Astrocyte (in vitro differentiated cells and primary cell): ENCODE data around the gene IGFBP2. TPM values are rescaled to one million over a fixed set of nuclear protein-coding genes. Genes with fewer than 3 reads are reported as not detected.

ENCODE experiments used
- DNase-seq: peaks from one replicate; pipeline ENCODE4 v3.0.0-alpha.2; 2010; ENCODE audit warnings: low read depth
- FAIRE-seq: peaks from 2 replicates; lab custom pipeline; 2011; peaks lifted over from hg19 to GRCh38; lab: Jason Lieb, UNC
- H2AFZ ChIP-seq: 2 replicates; pipeline ENCODE4 v1.6.0; 2012; ENCODE audit warnings: low read depth, low read length, inconsistent platforms
- H3K27ac ChIP-seq: 2 replicates; pipeline ENCODE4 v1.5.1; 2011; ENCODE audit warnings: low read depth, low read length, inconsistent platforms
- H3K27me3 ChIP-seq: 2 replicates; pipeline ENCODE4 v1.6.0; 2011; ENCODE audit warnings: low read length, inconsistent platforms; ENCODE audit not compliant: insufficient read depth
- H3K36me3 ChIP-seq: 2 replicates; pipeline ENCODE4 v1.5.1; 2011; ENCODE audit warnings: low read length, inconsistent platforms; ENCODE audit not compliant: insufficient read depth
- H3K4me1 ChIP-seq: 2 replicates; pipeline ENCODE4 v1.5.1; 2011; ENCODE audit warnings: low read length, inconsistent platforms; ENCODE audit not compliant: insufficient read depth
- H3K4me2 ChIP-seq: 2 replicates; pipeline ENCODE4 v1.6.0; 2012; ENCODE audit warnings: low read length, inconsistent platforms
- H3K4me3 ChIP-seq: 2 replicates; pipeline ENCODE4 v1.5.1; 2011; ENCODE audit warnings: low read depth, mild to moderate bottlenecking, low read length, inconsistent platforms; ENCODE audit not compliant: insufficient read depth
- H3K79me2 ChIP-seq: 2 replicates; pipeline ENCODE4 v1.6.0; 2012; ENCODE audit warnings: mild to moderate bottlenecking, low read length, inconsistent platforms; ENCODE audit not compliant: insufficient read depth
- H3K9ac ChIP-seq: 2 replicates; pipeline ENCODE4 v1.6.0; 2012; ENCODE audit warnings: mild to moderate bottlenecking, low read length, inconsistent platforms
- H3K9me3 ChIP-seq: 2 replicates; pipeline ENCODE4 v1.5.1; 2012; ENCODE audit warnings: low read depth, mild to moderate bottlenecking, low read length, inconsistent platforms; ENCODE audit not compliant: insufficient read depth
- H4K20me1 ChIP-seq: 2 replicates; pipeline ENCODE4 v1.6.0; 2012; ENCODE audit warnings: low read length, inconsistent platforms; ENCODE audit not compliant: insufficient read depth
- H3K27ac Mint-ChIP-seq: one replicate; pipeline ENCODE4 v1.8.0; 2021; ENCODE audit warnings: mild to moderate bottlenecking, mixed read lengths; ENCODE audit not compliant: unreplicated experiment
- H3K27me3 Mint-ChIP-seq: one replicate; pipeline ENCODE4 v1.8.0; 2021; ENCODE audit warnings: low read depth, mixed read lengths; ENCODE audit not compliant: unreplicated experiment
- H3K36me3 Mint-ChIP-seq: one replicate; pipeline ENCODE4 v1.8.0; 2021; ENCODE audit warnings: low read depth, mixed read lengths; ENCODE audit not compliant: unreplicated experiment
- H3K4me1 Mint-ChIP-seq: one replicate; pipeline ENCODE4 v1.8.0; 2021; ENCODE audit warnings: low read depth, mixed read lengths; ENCODE audit not compliant: unreplicated experiment
- H3K4me3 Mint-ChIP-seq: one replicate; pipeline ENCODE4 v1.8.0; 2021; ENCODE audit warnings: mild to moderate bottlenecking, moderate library complexity, mixed read lengths; ENCODE audit not compliant: unreplicated experiment
- H3K9me3 Mint-ChIP-seq: one replicate; pipeline ENCODE4 v1.8.0; 2021; ENCODE audit warnings: mild to moderate bottlenecking, mixed read lengths; ENCODE audit not compliant: unreplicated experiment
- CTCF ChIP-seq: IDR thresholded peaks from 2 replicates; pipeline ENCODE4 v1.5.1; 2011; ENCODE audit warnings: low read depth, mild to moderate bottlenecking, inconsistent platforms, low read length, moderate library complexity; ENCODE audit not compliant: insufficient read depth
- EZH2 ChIP-seq: IDR thresholded peaks from 2 replicates; pipeline ENCODE4 v1.6.1; 2012; ENCODE audit warnings: mild to moderate bottlenecking, low read length, inconsistent platforms; ENCODE audit not compliant: insufficient read depth
- total RNA-seq: library from RNA; stranded (reverse); gene quantifications from 2 replicates; pipeline ENCODE4 v1.2.1, GENCODE V29; 2021

Gene IGFBP2
- total RNA-seq, 1 donor from 2014 or later, result 944 TPM

- DNase-seq (no peak), FAIRE-seq (no peak)
- Histone ChIP-seq H2AFZ (no peak overlapping the region), H3K27ac (no peak overlapping the region), H3K36me3 (peaks cover 11% of the 10 kb centered on the region), H3K4me3 (no peak overlapping the region), H3K4me2 (no peak overlapping the region), H3K79me2 (peaks cover 48% of the 10 kb centered on the region), H3K4me1 (peaks cover 19% of the 10 kb centered on the region), H3K9me3 (no peaks in the 10 kb centered on the region), H3K27me3 (no peaks in the 10 kb centered on the region), H3K9ac (no peak overlapping the region), H4K20me1 (peaks cover 65% of the 10 kb centered on the region)
- Mint-ChIP-seq H3K27me3 (no peaks in the 10 kb centered on the region), H3K27ac (no peak overlapping the region), H3K36me3 (peaks cover 4% of the 10 kb centered on the region), H3K4me1 (peaks cover 47% of the 10 kb centered on the region), H3K9me3 (no peaks in the 10 kb centered on the region), H3K4me3 (no peak overlapping the region)
- TF ChIP-seq CTCF (peak; percentile 36), EZH2 (no peak)
These were observed 54.4 kb downstream of the IGFBP2 start for GRCh38 chr2:216687646-216688045.

GRCh38 chr2:216688731-216689340 lies 55.6 kb downstream of the IGFBP2 start:
- TF ChIP-seq CTCF (no peak), EZH2 (no peak)
- Mint-ChIP-seq H3K9me3 (no peaks in the 10 kb centered on the region), H3K4me1 (peaks cover 38% of the 10 kb centered on the region), H3K36me3 (peaks cover 4% of the 10 kb centered on the region), H3K27ac (no peak overlapping the region), H3K4me3 (peak overlapping the region; percentile 11), H3K27me3 (no peaks in the 10 kb centered on the region)
- FAIRE-seq, result no peak
- Histone ChIP-seq H3K36me3 (peaks cover 11% of the 10 kb centered on the region), H2AFZ (no peak overlapping the region), H3K9ac (no peak overlapping the region), H3K4me2 (no peak overlapping the region), H3K27ac (no peak overlapping the region), H3K79me2 (peaks cover 55% of the 10 kb centered on the region), H3K27me3 (no peaks in the 10 kb centered on the region), H4K20me1 (peaks cover 63% of the 10 kb centered on the region), H3K4me1 (peaks cover 22% of the 10 kb centered on the region), H3K9me3 (no peaks in the 10 kb centered on the region), H3K4me3 (no peak overlapping the region)
- no peak for DNase-seq

- Histone ChIP-seq H3K79me2 (peaks cover 60% of the 10 kb centered on the region), H3K27me3 (no peaks in the 10 kb centered on the region), H2AFZ (no peak overlapping the region), H3K9me3 (no peaks in the 10 kb centered on the region), H3K4me3 (no peak overlapping the region), H3K27ac (no peak overlapping the region), H4K20me1 (peaks cover 57% of the 10 kb centered on the region), H3K4me2 (peak overlapping the region; percentile 4), H3K9ac (no peak overlapping the region), H3K36me3 (peaks cover 11% of the 10 kb centered on the region), H3K4me1 (peaks cover 22% of the 10 kb centered on the region)
- TF ChIP-seq CTCF, result no peak
- no peak for TF ChIP-seq EZH2
- Mint-ChIP-seq H3K27ac (no peak overlapping the region), H3K4me1 (peaks cover 33% of the 10 kb centered on the region), H3K4me3 (no peak overlapping the region), H3K27me3 (no peaks in the 10 kb centered on the region), H3K36me3 (peaks cover 4% of the 10 kb centered on the region), H3K9me3 (no peaks in the 10 kb centered on the region)
- DNase-seq (no peak), FAIRE-seq (no peak)
These were observed 56.2 kb downstream of the IGFBP2 start for GRCh38 chr2:216689397-216689796.
